Measurements from ENCODE around the gene CPVL. TPM values are rescaled to one million over a fixed set of nuclear protein-coding genes. Genes with fewer than 3 reads are reported as not detected.

CPVL gene
- total RNA-seq, 1 donor from 2014 or later = 56.6 TPM

DNA sequence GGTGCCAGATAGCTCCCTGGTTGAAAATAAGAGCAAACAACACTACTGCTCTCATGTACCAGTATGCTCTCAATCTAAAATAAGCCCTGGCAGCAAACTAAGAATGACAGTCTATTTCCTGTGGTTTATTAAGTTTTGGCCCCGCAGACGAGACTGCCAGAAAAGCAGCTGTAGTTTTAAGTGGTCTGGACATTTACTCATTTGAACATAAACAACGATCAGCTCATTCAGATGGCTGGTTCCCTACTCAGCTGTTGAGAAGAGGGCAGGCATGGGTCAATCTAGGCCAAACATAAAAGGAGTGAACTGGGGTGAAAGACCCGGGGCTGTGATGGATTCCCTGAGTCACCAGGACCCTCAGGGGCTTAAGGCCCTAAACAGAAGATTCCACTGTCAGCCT, 192.7 kb downstream of the CPVL start:
- no peak for DNase-seq (ENCODE audit: low spot score)
- Histone ChIP-seq H3K4me2 (no peak overlapping the region), H3K9ac (no peak overlapping the region), H4K20me1 (ENCODE audit: low read depth) (peaks cover 5% of the 10 kb centered on the region), H3K9me3 (ENCODE audit: low read depth) (no peaks in the 10 kb centered on the region), H3K27ac (no peak overlapping the region), H3K27me3 (peaks cover 37% of the 10 kb centered on the region), H2AFZ (replicated peaks) (no peak overlapping the region), H3F3A (ENCODE audit: low read depth) (peaks cover 20% of the 10 kb centered on the region), H3K79me2 (ENCODE audit: low read depth) (no peaks in the 10 kb centered on the region), H3K4me3 (no peak overlapping the region), H3K36me3 (no peaks in the 10 kb centered on the region), H3K4me1 (no peaks in the 10 kb centered on the region)
- H3K4me3 Mint-ChIP-seq = no peak overlapping the region
- peaks cover 37% of the 10 kb centered on the region for H3K4me1 Mint-ChIP-seq
- H3K9me3 Mint-ChIP-seq = peaks cover 4% of the 10 kb centered on the region
- H3K27ac Mint-ChIP-seq = no peak overlapping the region
- H3K36me3 Mint-ChIP-seq = peaks cover 27% of the 10 kb centered on the region
- H3K27me3 Mint-ChIP-seq (ENCODE audit: insufficient read depth, low read depth) = peaks cover 8% of the 10 kb centered on the region
- no peak for TF ChIP-seq EZH2phosphoT487 (IDR thresholded peaks at IDR 0.05)
- TF ChIP-seq EZH2 (IDR thresholded peaks at IDR 0.05) = no peak
- TF ChIP-seq, protein P1, sequence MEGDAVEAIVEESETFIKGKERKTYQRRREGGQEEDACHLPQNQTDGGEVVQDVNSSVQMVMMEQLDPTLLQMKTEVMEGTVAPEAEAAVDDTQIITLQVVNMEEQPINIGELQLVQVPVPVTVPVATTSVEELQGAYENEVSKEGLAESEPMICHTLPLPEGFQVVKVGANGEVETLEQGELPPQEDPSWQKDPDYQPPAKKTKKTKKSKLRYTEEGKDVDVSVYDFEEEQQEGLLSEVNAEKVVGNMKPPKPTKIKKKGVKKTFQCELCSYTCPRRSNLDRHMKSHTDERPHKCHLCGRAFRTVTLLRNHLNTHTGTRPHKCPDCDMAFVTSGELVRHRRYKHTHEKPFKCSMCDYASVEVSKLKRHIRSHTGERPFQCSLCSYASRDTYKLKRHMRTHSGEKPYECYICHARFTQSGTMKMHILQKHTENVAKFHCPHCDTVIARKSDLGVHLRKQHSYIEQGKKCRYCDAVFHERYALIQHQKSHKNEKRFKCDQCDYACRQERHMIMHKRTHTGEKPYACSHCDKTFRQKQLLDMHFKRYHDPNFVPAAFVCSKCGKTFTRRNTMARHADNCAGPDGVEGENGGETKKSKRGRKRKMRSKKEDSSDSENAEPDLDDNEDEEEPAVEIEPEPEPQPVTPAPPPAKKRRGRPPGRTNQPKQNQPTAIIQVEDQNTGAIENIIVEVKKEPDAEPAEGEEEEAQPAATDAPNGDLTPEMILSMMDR (IDR thresholded peaks at IDR 0.05) = no peak

Other genes starting within 250 kb of the CPVL start
- 8.5 and 14.3 TPM in 2 replicates for gene TRIL, start 188.2 kb downstream of the CPVL start, total RNA-seq (ENCODE audit: low replicate concordance)
- gene CHN2, start 48.2 kb upstream of the CPVL start, total RNA-seq (ENCODE audit: low replicate concordance) = 6.6 and 7.7 TPM in 2 replicates

Measured in neural progenitor cell (in vitro differentiated cells).